A549 treated with CpdA at 1 μM for 4 hours (cell line): ENCODE data around the gene PRDX2. TPM values are rescaled to one million over a fixed set of nuclear protein-coding genes. Genes with fewer than 3 reads are reported as not detected.

Experiments
- total RNA-seq: library from RNA; stranded (reverse); fragments of 200-300 nt; extraction: Qiagen RNA extraction; gene quantifications from 5 replicates; pipeline ENCODE4 v1.2.3, GENCODE V29; 2022; ENCODE audit warnings: low read depth

The PRDX2 gene
- 0.41 to 0.94 TPM (median 0.74 TPM) in 5 replicates for total RNA-seq

GRCh38 chr19:12801466-12802266, at the start of gene PRDX2, which contains the start of gene THSD8:
Gene PRDX2 (minus strand): TSS chr19:12801800. CDS start chr19:12801261, 539 bp downstream.
Gene THSD8 (plus strand): TSS chr19:12802069. CDS start chr19:12802072, 3 bp downstream.

GRCh38 chr19:12838182-12838885, 36.7 kb upstream of the PRDX2 start, which contains the start of gene MAST1:
Gene MAST1 (plus strand): TSS chr19:12838515. CDS start chr19:12838573, 58 bp downstream.

GRCh38 chr19:12834566-12834943, 33.0 kb upstream of the PRDX2 start, which contains the start of gene RTBDN:
Gene RTBDN (minus strand): TSS chr19:12834579. CDS start chr19:12829979, 4,600 bp downstream.

GRCh38 chr19:12806242-12807081, 4.9 kb upstream of the PRDX2 start, which contains the start of gene RNASEH2A:
Gene RNASEH2A (plus strand): TSS chr19:12806584. CDS start chr19:12806674, 90 bp downstream.

GRCh38 chr19:12791345-12792050, 10.1 kb downstream of the PRDX2 start, which contains the start of gene JUNB:
Gene JUNB (plus strand): TSS chr19:12791486. CDS start chr19:12791772, 286 bp downstream.

GRCh38 chr19:12774588-12775555, 26.7 kb downstream of the PRDX2 start, which contains the start of gene HOOK2:
Gene HOOK2 (minus strand): TSS chr19:12775552. CDS start chr19:12775449, 103 bp downstream.

GRCh38 chr19:12751635-12752034, 50.0 kb downstream of the PRDX2 start, which contains the start of gene BEST2:
Gene BEST2 (plus strand): TSS chr19:12751791. CDS start chr19:12752593, 802 bp downstream.

Other genes with a start within 250 kb of the PRDX2 start
- 0.55 to 0.78 TPM (median 0.62 TPM) in 5 replicates for gene ZNF490, start 191.0 kb downstream of the PRDX2 start, total RNA-seq
- 4.2 to 7.9 TPM (median 5.0 TPM) in 5 replicates for gene ZNF791, start 190.9 kb downstream of the PRDX2 start, total RNA-seq
- 16.4 to 20.7 TPM (median 17.5 TPM) in 5 replicates for gene MAN2B1, start 135.1 kb downstream of the PRDX2 start, total RNA-seq
- gene WDR83, start 135.0 kb downstream of the PRDX2 start, total RNA-seq, result 7.6 to 13.8 TPM (median 10.8 TPM) in 5 replicates
- gene DHPS, start 119.9 kb downstream of the PRDX2 start, total RNA-seq, result 42.7 to 54.1 TPM (median 50.9 TPM) in 5 replicates
- not detected in 5 replicates for gene GNG14, start 113.8 kb downstream of the PRDX2 start, total RNA-seq
- 9.4 to 13.1 TPM (median 11.1 TPM) in 5 replicates for gene FBXW9, start 105.2 kb downstream of the PRDX2 start, total RNA-seq
- gene TNPO2, start 77.9 kb downstream of the PRDX2 start, total RNA-seq, result 26.5 to 38.1 TPM (median 34.8 TPM) in 5 replicates
- 154 to 217 TPM (median 198 TPM) in 5 replicates for gene TRIR, start 67.1 kb downstream of the PRDX2 start, total RNA-seq
- 66.0 to 99.1 TPM (median 96.6 TPM) in 5 replicates for gene GET3, start 64.3 kb downstream of the PRDX2 start, total RNA-seq
- 0.05 to 0.10 TPM (median 0.08 TPM) in 3 of 5 replicates, not detected in the others for gene BEST2, start 50.0 kb downstream of the PRDX2 start, total RNA-seq
- gene HOOK2, start 26.2 kb downstream of the PRDX2 start, total RNA-seq, result 9.1 to 13.2 TPM (median 10.1 TPM) in 5 replicates
- gene JUNB, start 10.3 kb downstream of the PRDX2 start, total RNA-seq, result 80.8 to 152 TPM (median 131 TPM) in 5 replicates
- gene THSD8, start 269 bp upstream of the PRDX2 start, total RNA-seq, result 8.2 to 20.2 TPM (median 11.8 TPM) in 4 of 5 replicates, not detected in the other
- 26.5 to 49.9 TPM (median 42.8 TPM) in 5 replicates for gene RNASEH2A, start 4.8 kb upstream of the PRDX2 start, total RNA-seq
- 0.10 to 0.77 TPM (median 0.27 TPM) in 4 of 5 replicates, not detected in the other for gene RTBDN, start 32.8 kb upstream of the PRDX2 start, total RNA-seq
- gene MAST1, start 36.7 kb upstream of the PRDX2 start, total RNA-seq, result 1.0 to 3.0 TPM (median 1.9 TPM) in 5 replicates
- gene DNASE2, start 79.6 kb upstream of the PRDX2 start, total RNA-seq, result 26.4 to 33.8 TPM (median 31.6 TPM) in 5 replicates
- gene KLF1, start 85.4 kb upstream of the PRDX2 start, total RNA-seq, result 0.08 TPM in 1 of 5 replicates, not detected in the others
- 8.9 to 12.5 TPM (median 9.9 TPM) in 5 replicates for gene GCDH, start 89.4 kb upstream of the PRDX2 start, total RNA-seq
- 0.23 to 0.55 TPM (median 0.40 TPM) in 5 replicates for gene SYCE2, start 117.5 kb upstream of the PRDX2 start, total RNA-seq
- 77.7 to 87.4 TPM (median 81.4 TPM) in 5 replicates for gene FARSA, start 131.9 kb upstream of the PRDX2 start, total RNA-seq
- 606 to 640 TPM (median 607 TPM) in 5 replicates for gene CALR, start 136.8 kb upstream of the PRDX2 start, total RNA-seq
- gene RAD23A, start 144.1 kb upstream of the PRDX2 start, total RNA-seq, result 73.6 to 84.7 TPM (median 79.2 TPM) in 5 replicates
- 30.1 to 55.5 TPM (median 52.4 TPM) in 5 replicates for gene GADD45GIP1, start 155.4 kb upstream of the PRDX2 start, total RNA-seq
- gene DAND5, start 167.8 kb upstream of the PRDX2 start, total RNA-seq, result 0.09 to 0.16 TPM in 2 of 5 replicates, not detected in the others
- 3.8 to 5.0 TPM (median 4.2 TPM) in 5 replicates for gene NFIX, start 193.7 kb upstream of the PRDX2 start, total RNA-seq